ENCODE results near the gene MSH3. TPM values are rescaled to one million over a fixed set of nuclear protein-coding genes. Genes with fewer than 3 reads are reported as not detected.

MSH3 gene
- total and polyA plus RNA-seq, 3 donors from 2014 or later: 7.6 to 17.7 (median 16.6) TPM

GRCh38 chr5:80644900-80645299, 9.6 kb upstream of the MSH3 start:
- Histone ChIP-seq H3K9me3 (no peaks in the 10 kb centered on the region), H3K36me3 (ENCODE audit: low read depth, missing control alignments) (no peaks in the 10 kb centered on the region), H3K4me1 (no peaks in the 10 kb centered on the region), H3K27me3 (no peaks in the 10 kb centered on the region), H3K4me3 (no peak overlapping the region), H3K27ac (no peak overlapping the region)
- TF ChIP-seq, protein P1, sequence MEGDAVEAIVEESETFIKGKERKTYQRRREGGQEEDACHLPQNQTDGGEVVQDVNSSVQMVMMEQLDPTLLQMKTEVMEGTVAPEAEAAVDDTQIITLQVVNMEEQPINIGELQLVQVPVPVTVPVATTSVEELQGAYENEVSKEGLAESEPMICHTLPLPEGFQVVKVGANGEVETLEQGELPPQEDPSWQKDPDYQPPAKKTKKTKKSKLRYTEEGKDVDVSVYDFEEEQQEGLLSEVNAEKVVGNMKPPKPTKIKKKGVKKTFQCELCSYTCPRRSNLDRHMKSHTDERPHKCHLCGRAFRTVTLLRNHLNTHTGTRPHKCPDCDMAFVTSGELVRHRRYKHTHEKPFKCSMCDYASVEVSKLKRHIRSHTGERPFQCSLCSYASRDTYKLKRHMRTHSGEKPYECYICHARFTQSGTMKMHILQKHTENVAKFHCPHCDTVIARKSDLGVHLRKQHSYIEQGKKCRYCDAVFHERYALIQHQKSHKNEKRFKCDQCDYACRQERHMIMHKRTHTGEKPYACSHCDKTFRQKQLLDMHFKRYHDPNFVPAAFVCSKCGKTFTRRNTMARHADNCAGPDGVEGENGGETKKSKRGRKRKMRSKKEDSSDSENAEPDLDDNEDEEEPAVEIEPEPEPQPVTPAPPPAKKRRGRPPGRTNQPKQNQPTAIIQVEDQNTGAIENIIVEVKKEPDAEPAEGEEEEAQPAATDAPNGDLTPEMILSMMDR (IDR thresholded peaks at IDR 0.05): no peak
- no peak for TF ChIP-seq POLR2A (IDR thresholded peaks at IDR 0.05)
- intact Hi-C loops (cut with DNase I; ENCODE audit: low total_unique reads): no loop called here
- 73 to 83% methylated on average over 4 of the region's 4 CpGs for WGBS, 2 donors
- DNase-seq: no peak

DNA sequence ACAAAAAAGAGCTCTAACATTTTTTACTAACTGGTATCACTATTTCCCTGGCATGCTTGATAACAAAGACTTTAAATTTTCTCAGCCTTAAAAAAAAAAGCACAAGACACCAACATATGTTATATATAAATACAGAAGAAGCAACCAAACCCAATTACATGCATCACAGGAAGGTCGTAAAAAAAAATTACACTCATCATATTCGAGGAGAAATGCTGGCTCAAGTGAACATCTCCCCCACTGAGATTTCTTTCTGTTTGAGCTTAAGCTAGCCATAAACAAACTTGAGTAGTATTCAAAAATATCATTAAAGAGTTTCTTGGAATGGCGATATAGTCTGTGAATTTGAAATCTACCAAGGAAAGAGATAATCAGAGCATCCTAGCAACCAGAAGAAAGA, 7.5 kb upstream of the MSH3 start:
- TF ChIP-seq POLR2A (IDR thresholded peaks at IDR 0.05): no peak
- TF ChIP-seq, protein P1 (IDR thresholded peaks at IDR 0.05): no peak

DNA sequence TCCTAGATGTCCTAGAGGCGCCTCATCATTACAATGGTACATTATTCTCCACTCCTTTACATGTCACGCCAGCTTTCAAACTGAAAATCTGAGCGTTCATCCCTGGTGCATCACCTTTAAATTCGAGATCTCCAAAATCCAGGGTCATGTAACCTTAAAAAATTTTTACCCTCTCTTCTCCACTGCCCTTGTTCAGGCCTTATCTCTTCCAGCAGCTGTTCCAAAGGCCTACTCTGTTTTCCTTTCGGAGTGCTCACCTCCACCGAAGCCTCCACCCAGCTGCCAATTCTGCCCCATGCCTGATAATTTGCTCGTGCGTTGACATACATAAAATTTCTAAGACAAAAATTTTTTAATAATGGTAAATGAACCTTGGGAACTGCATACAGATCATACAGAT, 950 bp upstream of the MSH3 start:
- WGBS, 2 donors: 39 to 46% methylated on average over 7 to 8 of the region's 8 CpGs
- Histone ChIP-seq H3K9me3 (no peaks in the 10 kb centered on the region), H3K36me3 (ENCODE audit: low read depth, missing control alignments) (no peaks in the 10 kb centered on the region), H3K4me1 (peaks cover 12% of the 10 kb centered on the region), H3K27ac (no peak overlapping the region), H3K27me3 (no peaks in the 10 kb centered on the region), H3K4me3 (peak overlapping the region; percentile 81 to 92)
- intact Hi-C loops (cut with DNase I; ENCODE audit: low total_unique reads): no loop called here
- TF ChIP-seq, protein P1 (IDR thresholded peaks at IDR 0.05): no peak
- no peak for TF ChIP-seq POLR2A (IDR thresholded peaks at IDR 0.05)
- no peak for DNase-seq

More for the DNA sequence above, 7.5 kb upstream of the MSH3 start:
- DNase-seq: no peak
- intact Hi-C loops (cut with DNase I; ENCODE audit: low total_unique reads): no loop called here
- Histone ChIP-seq H3K4me3 (no peak overlapping the region), H3K27ac (no peak overlapping the region), H3K9me3 (no peaks in the 10 kb centered on the region), H3K4me1 (no peaks in the 10 kb centered on the region), H3K27me3 (no peaks in the 10 kb centered on the region), H3K36me3 (ENCODE audit: low read depth, missing control alignments) (no peaks in the 10 kb centered on the region)
- 73 to 80% methylated on average over 3 of the region's 3 CpGs for WGBS, 2 donors

- Histone ChIP-seq H3K36me3 (ENCODE audit: low read depth, missing control alignments) (no peaks in the 10 kb centered on the region), H3K4me1 (peaks cover 12% of the 10 kb centered on the region), H3K9me3 (no peaks in the 10 kb centered on the region), H3K27ac (no peak overlapping the region), H3K27me3 (no peaks in the 10 kb centered on the region), H3K4me3 (peak overlapping the region; percentile 81 to 92)
- intact Hi-C loops (cut with DNase I; ENCODE audit: low total_unique reads): no loop called here
- WGBS, 2 donors: 1 to 2% methylated on average over 19 to 20 of the region's 24 CpGs
- TF ChIP-seq POLR2A (IDR thresholded peaks at IDR 0.05): no peak
- TF ChIP-seq, protein P1 (IDR thresholded peaks at IDR 0.05): no peak
- no peak for DNase-seq
Measured at GRCh38 chr5:80654054-80654390, 430 bp upstream of the MSH3 start.

- 16% methylated on average over 7 of the region's 7 CpGs for WGBS, 2 donors
- Histone ChIP-seq H3K4me1 (peaks cover 12% of the 10 kb centered on the region), H3K27me3 (no peaks in the 10 kb centered on the region), H3K36me3 (ENCODE audit: low read depth, missing control alignments) (no peaks in the 10 kb centered on the region), H3K27ac (peak overlapping the region; percentile 90 to 94), H3K9me3 (no peaks in the 10 kb centered on the region), H3K4me3 (peak overlapping the region; percentile 81 to 92)
- intact Hi-C loops (cut with DNase I; ENCODE audit: low total_unique reads): no loop called here
- no peak for DNase-seq
- TF ChIP-seq, protein P1 (IDR thresholded peaks at IDR 0.05): no peak
- no peak for TF ChIP-seq POLR2A (IDR thresholded peaks at IDR 0.05)
Measured at GRCh38 chr5:80655231-80655774, 851 bp downstream of the MSH3 start.

Measured in testis (tissue), 3 donors.